HepG2 (cell line): ENCODE data around the gene ARSB. TPM values are rescaled to one million over a fixed set of nuclear protein-coding genes. Genes with fewer than 3 reads are reported as not detected.

Experiments used
- CEBPZ ChIP-seq: IDR thresholded peaks from 2 replicates; pipeline ENCODE4 v1.6.1; 2012; ENCODE audit warnings: low read length, improper control_type of control experiment
- CENPT ChIP-seq: sonication (generic); formaldehyde crosslinking; IDR thresholded peaks from 2 replicates; pipeline ENCODE4 v1.8.0; 2022; ENCODE audit warnings: low read depth, mild to moderate bottlenecking, moderate library complexity, missing genetic modification reagents
- DDIT3 ChIP-seq: sonication (generic); formaldehyde crosslinking; IDR thresholded peaks from 2 replicates; pipeline ENCODE4 v1.4.0; 2020; ENCODE audit warnings: mild to moderate bottlenecking, missing genetic modification reagents
- ETV6 ChIP-seq: sonication (generic); formaldehyde crosslinking; conservative IDR thresholded peaks from 2 replicates; pipeline ENCODE4 v1.4.0; 2020; ENCODE audit warnings: missing genetic modification reagents
- GFI1 ChIP-seq: sonication (generic); formaldehyde crosslinking; IDR thresholded peaks from 2 replicates; pipeline ENCODE4 v1.5.0; 2020; ENCODE audit warnings: missing genetic modification reagents, mild to moderate bottlenecking, borderline replicate concordance
- GMEB1 ChIP-seq: sonication (generic); formaldehyde crosslinking; IDR thresholded peaks from 2 replicates; pipeline ENCODE4 v1.5.1; 2020; ENCODE audit warnings: missing genetic modification reagents, mild to moderate bottlenecking, borderline replicate concordance
- GZF1 ChIP-seq: sonication (generic); formaldehyde crosslinking; IDR thresholded peaks from 2 replicates; pipeline ENCODE4 v1.5.1; 2020; ENCODE audit warnings: mild to moderate bottlenecking, missing genetic modification reagents
- KDM6A ChIP-seq: IDR thresholded peaks from 2 replicates; pipeline ENCODE4 v1.6.1; 2016; ENCODE audit warnings: low read depth
- NFKB2 ChIP-seq: sonication (generic); formaldehyde crosslinking; IDR thresholded peaks from 2 replicates; pipeline ENCODE4 v1.4.0; 2020; ENCODE audit warnings: missing genetic modification reagents, borderline replicate concordance
- NR2F2 ChIP-seq: IDR thresholded peaks from 2 replicates; pipeline ENCODE4 v1.6.1; 2012; ENCODE audit warnings: low read depth, inconsistent platforms, borderline replicate concordance
- NR3C1 ChIP-seq: sonication (generic); formaldehyde crosslinking; IDR thresholded peaks from 2 replicates; pipeline ENCODE4 v1.4.0; 2020; ENCODE audit warnings: missing genetic modification reagents
- PHB2 ChIP-seq: fragments of 450-650 bp; IDR thresholded peaks from 2 replicates; pipeline ENCODE4 v1.6.1; 2018; ENCODE audit not compliant: partially characterized antibody
- PLSCR1 ChIP-seq: sonication (generic); formaldehyde crosslinking; IDR thresholded peaks from 2 replicates; pipeline ENCODE4 v1.5.0; 2020; ENCODE audit warnings: missing genetic modification reagents, mild to moderate bottlenecking, borderline replicate concordance
- SOX13 ChIP-seq, 3 experiments: fragments of 450-650 bp in 1 of 3; sonication (generic) in 1 of 3; formaldehyde crosslinking in 1 of 3; IDR thresholded peaks in 2 of 3; conservative IDR thresholded peaks in 1 of 3; 2 replicates each; pipeline versions ENCODE4 v1.5.0 to v1.6.1; 2016 to 2020; ENCODE audit warnings: antibody characterized with exemption in 1 of 3, mild to moderate bottlenecking in 1 of 3, missing compliant biosample characterization in 1 of 3, missing genetic modification reagents in 1 of 3, moderate library complexity in 1 of 3
- YY1 ChIP-seq: IDR thresholded peaks from 2 replicates; pipeline ENCODE4 v1.6.1; 2011; ENCODE audit warnings: low read length, low read depth, moderate library complexity, mild to moderate bottlenecking; ENCODE audit not compliant: insufficient read depth, insufficient replicate concordance
- ZFP36L1 ChIP-seq: sonication (generic); formaldehyde crosslinking; IDR thresholded peaks from 2 replicates; pipeline ENCODE4 v1.8.0; 2022; ENCODE audit warnings: mild to moderate bottlenecking, missing genetic modification reagents, moderate library complexity
- ZFP90 ChIP-seq: sonication (generic); formaldehyde crosslinking; IDR thresholded peaks from 2 replicates; pipeline ENCODE4 v1.8.0; 2022; ENCODE audit warnings: missing genetic modification reagents, mild to moderate bottlenecking, inconsistent platforms, borderline replicate concordance
- ZNF18 ChIP-seq: sonication (generic); formaldehyde crosslinking; IDR thresholded peaks from 2 replicates; pipeline ENCODE4 v1.8.0; 2022; ENCODE audit warnings: mild to moderate bottlenecking, missing genetic modification reagents; ENCODE audit not compliant: insufficient replicate concordance
- ZNF569 ChIP-seq: sonication (generic); formaldehyde crosslinking; IDR thresholded peaks from 2 replicates; pipeline ENCODE4 v1.5.0; 2020; ENCODE audit warnings: mild to moderate bottlenecking, missing genetic modification reagents, moderate library complexity, borderline replicate concordance
- ZNF75D ChIP-seq: sonication (generic); formaldehyde crosslinking; IDR thresholded peaks from 2 replicates; pipeline ENCODE4 v1.8.1; 2023; ENCODE audit warnings: missing genetic modification reagents, mild to moderate bottlenecking, borderline replicate concordance
- polyA plus RNA-seq, 8 experiments: library from polyadenylated mRNA; depleted of rRNA in 3 of 8; stranded (reverse) in 7 of 8; unstranded in 1 of 8; fragments of >200 nt; fragmentation: Illumina TruSeq in 4 of 8; extraction: Trizol in 4 of 8; gene quantifications; 2 replicates each; pipeline versions ENCODE4 v1.2.1 to v1.2.3, GENCODE V29; 2011 to 2016; ENCODE audit warnings: low read depth in 4 of 8, missing spikeins in 1 of 8, mixed read lengths in 1 of 8; ENCODE audit not compliant: insufficient read depth in 1 of 8
- total RNA-seq, 5 experiments: library from RNA; depleted of rRNA; stranded (reverse); fragments of >200 nt; fragmentation: Illumina TruSeq; extraction: Trizol; gene quantifications; 2 replicates each; pipeline ENCODE4 v1.2.3, GENCODE V29; 2016; ENCODE audit warnings: low read depth in 1 of 5

Gene ARSB
- total and polyA plus RNA-seq, 2 of the 13 experiments (the other 11 are each of a cell fraction or from before 2014, with no cell fraction given): 52.6 to 66.4 TPM

- peak; percentile 14 for TF ChIP-seq ZNF18 (CRISPR knock-in tag)
- no peak for TF ChIP-seq ETV6 (CRISPR knock-in tag)
- no peak for TF ChIP-seq SOX13 (IDR thresholded peaks at IDR 0.05)
- no peak for TF ChIP-seq SOX13 (CRISPR knock-in tag; conservative IDR thresholded peaks at IDR 0.05 in 1 of 2, IDR thresholded peaks at IDR 0.05 in 1 of 2)
- TF ChIP-seq CENPT (CRISPR knock-in tag): no peak
- no peak for TF ChIP-seq YY1
- TF ChIP-seq GZF1 (CRISPR knock-in tag): no peak
- no peak for TF ChIP-seq PHB2
- no peak for TF ChIP-seq ZNF569 (CRISPR knock-in tag)
- TF ChIP-seq ZNF75D (CRISPR knock-in tag): no peak
- TF ChIP-seq GMEB1 (CRISPR knock-in tag): no peak
- 0 out of 2 replicates have a peak, but pooled peaks have one; percentile 33 for TF ChIP-seq GFI1 (CRISPR knock-in tag)
- TF ChIP-seq DDIT3: no peak
- no peak for TF ChIP-seq KDM6A (CRISPR knock-in tag)
- TF ChIP-seq NR2F2: peak; percentile 10; the same call in 1 of the 2 replicates
- TF ChIP-seq ZFP90 (CRISPR knock-in tag): no peak
- TF ChIP-seq NFKB2: no peak
- no peak for TF ChIP-seq PLSCR1 (CRISPR knock-in tag)
- TF ChIP-seq CEBPZ: no peak
- no peak for TF ChIP-seq ZFP36L1 (CRISPR knock-in tag)
- TF ChIP-seq NR3C1 (CRISPR knock-in tag): no peak
Measured at GRCh38 chr5:78983601-78984438, 1.3 kb downstream of the ARSB start (continued).
